Measurements from ENCODE around the gene RTN4RL1. TPM values are rescaled to one million over a fixed set of nuclear protein-coding genes. Genes with fewer than 3 reads are reported as not detected.

The RTN4RL1 gene
- total and polyA plus RNA-seq, 2 of the 13 experiments (the other 11 are each of a cell fraction or from before 2014, with no cell fraction given) = 0.01 TPM; not detected in 1

DNA sequence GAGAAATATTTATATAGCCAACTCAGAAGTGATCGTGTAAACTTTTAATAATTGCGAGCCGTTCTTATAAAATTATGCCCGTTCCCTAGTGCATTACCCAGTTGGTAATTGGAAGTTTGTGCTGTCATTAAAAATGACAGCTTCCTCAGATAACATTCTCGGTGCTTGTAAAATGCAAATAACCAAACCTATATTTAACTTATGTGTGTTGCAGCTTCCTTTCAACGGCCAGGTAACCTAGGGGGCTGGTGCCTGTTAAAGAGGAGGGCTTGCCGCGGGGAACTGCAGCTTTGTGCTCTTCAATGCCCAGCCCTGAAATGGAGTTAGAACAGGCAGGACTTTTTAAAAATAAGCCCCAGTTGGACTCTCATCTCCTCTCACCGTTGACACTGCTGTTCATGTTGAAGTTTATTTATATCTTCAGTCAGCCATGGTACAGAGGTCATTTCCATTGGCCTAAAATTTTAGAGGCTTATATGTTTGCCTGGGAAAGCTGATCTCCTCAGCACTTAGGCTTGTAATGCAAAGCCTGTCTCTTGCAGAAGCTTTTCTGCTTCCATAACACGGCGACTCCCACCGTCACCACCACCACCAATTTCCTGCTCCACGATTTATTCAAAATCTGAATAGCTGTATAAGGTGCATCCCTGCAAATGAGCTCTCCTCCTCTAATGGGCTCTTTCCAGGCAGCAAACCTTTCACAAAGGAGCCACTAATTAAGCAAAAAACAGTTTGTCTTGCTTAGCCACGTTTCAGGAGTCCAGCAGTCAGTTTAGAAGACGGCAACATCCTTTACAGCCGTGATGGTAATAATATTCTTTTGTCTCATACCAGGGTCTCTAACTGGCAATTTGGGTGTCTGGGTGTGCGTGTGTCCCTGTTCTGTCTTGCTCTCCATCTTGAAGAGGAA, 120.6 kb downstream of the RTN4RL1 start (continued):
- TF ChIP-seq ZNF550 (CRISPR knock-in tag; IDR thresholded peaks at IDR 0.05; ENCODE audit: borderline replicate concordance) = no peak
- no peak for TF ChIP-seq NFYB (CRISPR knock-in tag; IDR thresholded peaks at IDR 0.05)
- TF ChIP-seq CBX5 (CRISPR knock-in tag; IDR thresholded peaks at IDR 0.05; ENCODE audit: borderline replicate concordance) = no peak
- TF ChIP-seq SAP130 (CRISPR knock-in tag; IDR thresholded peaks at IDR 0.05; ENCODE audit: low read depth) = 0 out of 2 replicates have a peak, but pooled peaks have one; percentile 16
- no peak for TF ChIP-seq SRF (IDR thresholded peaks at IDR 0.05; ENCODE audit: low read depth, low read length)
- no peak for TF ChIP-seq CEBPG (CRISPR knock-in tag; IDR thresholded peaks at IDR 0.05)
- no peak for TF ChIP-seq BORCS8-MEF2B (CRISPR knock-in tag; IDR thresholded peaks at IDR 0.05)
- TF ChIP-seq HNF4G (IDR thresholded peaks at IDR 0.05; ENCODE audit: borderline replicate concordance, low read depth, low read length) = 0 out of 2 replicates have a peak, but pooled peaks have one; percentile 22
- TF ChIP-seq HNF4G (CRISPR knock-in tag; IDR thresholded peaks at IDR 0.05; ENCODE audit: borderline replicate concordance, low read depth) = no peak
- no peak for TF ChIP-seq ZNF24 (IDR thresholded peaks at IDR 0.05)
- TF ChIP-seq HNF4A (CRISPR knock-in tag; IDR thresholded peaks at IDR 0.05) = peak; percentile 49
- no peak for TF ChIP-seq FOXA3 (CRISPR knock-in tag; IDR thresholded peaks at IDR 0.05)
- no peak; the same call in 1 of the 2 replicates for TF ChIP-seq KDM5B (CRISPR knock-in tag; IDR thresholded peaks at IDR 0.05; ENCODE audit: borderline replicate concordance)
- no peak for TF ChIP-seq ZNF546 (CRISPR knock-in tag; conservative IDR thresholded peaks at IDR 0.05)
- TF ChIP-seq, protein P1, sequence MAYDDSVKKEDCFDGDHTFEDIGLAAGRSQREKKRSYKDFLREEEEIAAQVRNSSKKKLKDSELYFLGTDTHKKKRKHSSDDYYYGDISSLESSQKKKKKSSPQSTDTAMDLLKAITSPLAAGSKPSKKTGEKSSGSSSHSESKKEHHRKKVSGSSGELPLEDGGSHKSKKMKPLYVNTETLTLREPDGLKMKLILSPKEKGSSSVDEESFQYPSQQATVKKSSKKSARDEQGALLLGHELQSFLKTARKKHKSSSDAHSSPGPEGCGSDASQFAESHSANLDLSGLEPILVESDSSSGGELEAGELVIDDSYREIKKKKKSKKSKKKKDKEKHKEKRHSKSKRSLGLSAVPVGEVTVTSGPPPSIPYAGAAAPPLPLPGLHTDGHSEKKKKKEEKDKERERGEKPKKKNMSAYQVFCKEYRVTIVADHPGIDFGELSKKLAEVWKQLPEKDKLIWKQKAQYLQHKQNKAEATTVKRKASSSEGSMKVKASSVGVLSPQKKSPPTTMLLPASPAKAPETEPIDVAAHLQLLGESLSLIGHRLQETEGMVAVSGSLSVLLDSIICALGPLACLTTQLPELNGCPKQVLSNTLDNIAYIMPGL (CRISPR knock-in tag; IDR thresholded peaks at IDR 0.05; ENCODE audit: borderline replicate concordance in 1 of 2, low read depth in 1 of 2) = no peak
- no peak for TF ChIP-seq ZNF619 (CRISPR knock-in tag; IDR thresholded peaks at IDR 0.05)
- no peak for TF ChIP-seq ARID2 (CRISPR knock-in tag; IDR thresholded peaks at IDR 0.05; ENCODE audit: borderline replicate concordance)
- TF ChIP-seq, protein P2, sequence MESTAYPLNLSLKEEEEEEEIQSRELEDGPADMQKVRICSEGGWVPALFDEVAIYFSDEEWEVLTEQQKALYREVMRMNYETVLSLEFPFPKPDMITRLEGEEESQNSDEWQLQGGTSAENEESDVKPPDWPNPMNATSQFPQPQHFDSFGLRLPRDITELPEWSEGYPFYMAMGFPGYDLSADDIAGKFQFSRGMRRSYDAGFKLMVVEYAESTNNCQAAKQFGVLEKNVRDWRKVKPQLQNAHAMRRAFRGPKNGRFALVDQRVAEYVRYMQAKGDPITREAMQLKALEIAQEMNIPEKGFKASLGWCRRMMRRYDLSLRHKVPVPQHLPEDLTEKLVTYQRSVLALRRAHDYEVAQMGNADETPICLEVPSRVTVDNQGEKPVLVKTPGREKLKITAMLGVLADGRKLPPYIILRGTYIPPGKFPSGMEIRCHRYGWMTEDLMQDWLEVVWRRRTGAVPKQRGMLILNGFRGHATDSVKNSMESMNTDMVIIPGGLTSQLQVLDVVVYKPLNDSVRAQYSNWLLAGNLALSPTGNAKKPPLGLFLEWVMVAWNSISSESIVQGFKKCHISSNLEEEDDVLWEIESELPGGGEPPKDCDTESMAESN (CRISPR knock-in tag; conservative IDR thresholded peaks at IDR 0.05) = no peak
- no peak for TF ChIP-seq CENPT (CRISPR knock-in tag; IDR thresholded peaks at IDR 0.05; ENCODE audit: low read depth)
- no peak for TF ChIP-seq ZFP36 (IDR thresholded peaks at IDR 0.05; ENCODE audit: borderline replicate concordance, low read depth, low read length, partially characterized antibody)
- no peak for TF ChIP-seq STAG1 (CRISPR knock-in tag; IDR thresholded peaks at IDR 0.05)
- no peak for TF ChIP-seq ZSCAN29 (CRISPR knock-in tag; conservative IDR thresholded peaks at IDR 0.05)
- TF ChIP-seq MAZ (IDR thresholded peaks at IDR 0.05; ENCODE audit: borderline replicate concordance, low read depth, low read length) = no peak
- TF ChIP-seq MAZ (CRISPR knock-in tag; IDR thresholded peaks at IDR 0.05; ENCODE audit: low read depth) = 0 out of 2 replicates have a peak, but pooled peaks have one; percentile 18
- TF ChIP-seq ZNF124 (CRISPR knock-in tag; IDR thresholded peaks at IDR 0.05) = no peak
- TF ChIP-seq, protein P3, sequence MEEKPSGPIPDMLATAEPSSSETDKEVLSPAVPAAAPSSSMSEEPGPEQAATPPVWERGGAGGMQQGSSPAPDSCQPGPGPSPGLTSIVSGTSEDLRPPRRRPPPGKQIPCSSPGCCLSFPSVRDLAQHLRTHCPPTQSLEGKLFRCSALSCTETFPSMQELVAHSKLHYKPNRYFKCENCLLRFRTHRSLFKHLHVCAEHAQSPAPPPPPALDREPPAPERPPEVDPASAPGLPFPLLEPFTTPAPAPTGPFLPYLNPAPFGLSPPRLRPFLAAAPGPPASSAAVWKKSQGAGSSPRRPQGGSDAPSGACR (CRISPR knock-in tag; IDR thresholded peaks at IDR 0.05) = 0 out of 2 replicates have a peak, but pooled peaks have one; percentile 25
- TF ChIP-seq ATF1 (CRISPR knock-in tag; IDR thresholded peaks at IDR 0.05) = no peak
- TF ChIP-seq ZFP1 (CRISPR knock-in tag; IDR thresholded peaks at IDR 0.05) = no peak

Measured in HepG2 (cell line).